Ovary (tissue), 3 donors: Measurements from ENCODE around the gene CYTH2.

ENCODE experiments used
- CTCF ChIP-seq, 3 donors: fragments of 450-650 bp in 2 of 3; fragments of 200-600 bp in 1 of 3; IDR thresholded peaks; one replicate each; pipeline versions ENCODE4 v1.5.1 to v1.8.0; 2016 to 2022; ENCODE audit warnings: antibody characterized with exemption in 3 of 3, mild to moderate bottlenecking in 1 of 3
- POLR2A ChIP-seq: fragments of 450-650 bp; IDR thresholded peaks from one replicate; pipeline ENCODE4 v1.6.1; 2017; ENCODE audit warnings: antibody characterized with exemption, mild to moderate bottlenecking, moderate library complexity
- donor health status: DM: no; HTN: no; CAD: no.

DNA sequence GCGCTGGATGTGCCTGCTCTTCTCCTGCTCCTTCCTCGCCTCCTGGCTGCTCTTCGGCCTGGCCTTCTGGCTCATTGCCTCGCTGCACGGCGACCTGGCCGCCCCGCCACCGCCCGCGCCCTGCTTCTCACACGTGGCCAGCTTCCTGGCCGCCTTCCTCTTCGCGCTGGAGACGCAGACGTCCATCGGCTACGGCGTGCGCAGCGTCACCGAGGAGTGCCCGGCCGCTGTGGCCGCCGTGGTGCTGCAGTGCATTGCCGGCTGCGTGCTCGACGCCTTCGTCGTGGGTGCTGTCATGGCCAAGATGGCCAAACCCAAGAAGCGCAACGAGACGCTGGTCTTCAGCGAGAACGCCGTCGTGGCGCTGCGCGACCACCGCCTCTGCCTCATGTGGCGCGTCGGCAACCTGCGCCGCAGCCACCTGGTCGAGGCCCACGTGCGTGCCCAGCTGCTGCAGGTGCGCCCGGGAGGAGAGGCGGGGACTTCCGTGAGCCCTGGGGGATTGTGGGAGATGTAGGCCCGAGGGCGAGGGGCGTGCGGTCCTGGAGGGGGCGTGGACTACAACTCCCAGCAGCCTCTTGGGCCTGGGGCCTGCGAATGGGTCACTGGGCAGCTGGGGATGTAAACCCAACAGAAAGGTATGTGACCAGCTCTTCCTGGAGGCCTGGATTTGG, 7.0 kb upstream of the CYTH2 start:
- TF ChIP-seq CTCF (IDR thresholded peaks at IDR 0.05) (no peak), POLR2A (no peak)
